ENCODE measurements around the gene POFUT2.

- no peak for TF ChIP-seq REST (IDR thresholded peaks at IDR 0.05; ENCODE audit: borderline replicate concordance)
- TF ChIP-seq POLR2AphosphoS5 (IDR thresholded peaks at IDR 0.05) = no peak
- no peak for TF ChIP-seq CTCF (IDR thresholded peaks at IDR 0.05; ENCODE audit: poor library complexity, severe bottlenecking)
Observed at GRCh38 chr21:45264912-45265515, 22.7 kb downstream of the POFUT2 start.
